ENCODE results near the gene ADAM12.

The ADAM12 gene

GRCh38 chr10:126166797-126167196, 221.5 kb downstream of the ADAM12 start:
- DNase-seq: peak; percentile 44

- no peak for DNase-seq
Observed at GRCh38 chr10:126165874-126166273, 222.4 kb downstream of the ADAM12 start.

- DNase-seq: no peak
Observed at GRCh38 chr10:126163506-126163905, 224.8 kb downstream of the ADAM12 start.

GRCh38 chr10:126161691-126162090, 226.6 kb downstream of the ADAM12 start:
- DNase-seq: no peak

GRCh38 chr10:126160971-126161630, 227.2 kb downstream of the ADAM12 start:
- no peak for DNase-seq

- no peak for DNase-seq
Observed at GRCh38 chr10:126160571-126160970, 227.7 kb downstream of the ADAM12 start.

GRCh38 chr10:126158133-126158892, 230.0 kb downstream of the ADAM12 start:
- DNase-seq: no peak

- no peak for DNase-seq
Observed at GRCh38 chr10:126157189-126157588, 231.1 kb downstream of the ADAM12 start.

GRCh38 chr10:126156503-126156902, 231.8 kb downstream of the ADAM12 start:
- no peak for DNase-seq

- no peak for DNase-seq
Observed at GRCh38 chr10:126156012-126156411, 232.3 kb downstream of the ADAM12 start.

GRCh38 chr10:126155528-126155927, 232.7 kb downstream of the ADAM12 start:
- no peak for DNase-seq

- DNase-seq: no peak
Observed at GRCh38 chr10:126153711-126154628, 234.3 kb downstream of the ADAM12 start.

GRCh38 chr10:126147866-126148587, 240.2 kb downstream of the ADAM12 start:
- DNase-seq: no peak

GRCh38 chr10:126146771-126147170, 241.5 kb downstream of the ADAM12 start:
- DNase-seq: no peak

GRCh38 chr10:126143117-126143516, 245.2 kb downstream of the ADAM12 start:
- no peak for DNase-seq

- DNase-seq: no peak
Observed at GRCh38 chr10:126140746-126141273, 247.5 kb downstream of the ADAM12 start.

GRCh38 chr10:126137562-126138221, 250.6 kb downstream of the ADAM12 start:
- DNase-seq: no peak

GRCh38 chr10:126135941-126136595, 252.2 kb downstream of the ADAM12 start:
- no peak for DNase-seq

GRCh38 chr10:126135177-126135576, 253.1 kb downstream of the ADAM12 start:
- DNase-seq: no peak

GRCh38 chr10:126133906-126134656, 254.2 kb downstream of the ADAM12 start:
- no peak for DNase-seq
